NOMO-1 treated with dmso at 0.1 percent for 144 hours (cell line): Measurements from ENCODE around the gene MAP3K7.

Source experiments
- DNase-seq: peaks from one replicate; lab custom pipeline; 2025; ENCODE audit not compliant: unreplicated experiment; lab: John Stamatoyannopoulos, UW

The MAP3K7 gene

GRCh38 chr6:90533615-90534336, 53.1 kb downstream of the MAP3K7 start:
- DNase-seq: no peak

- no peak for DNase-seq
These were observed 56.0 kb downstream of the MAP3K7 start for GRCh38 chr6:90530882-90531281.

- DNase-seq: no peak
These were observed 61.5 kb downstream of the MAP3K7 start for GRCh38 chr6:90525421-90525820.

- no peak for DNase-seq
These were observed 63.0 kb downstream of the MAP3K7 start for GRCh38 chr6:90523779-90524310.

- no peak for DNase-seq
These were observed 64.9 kb downstream of the MAP3K7 start for GRCh38 chr6:90521955-90522354.

GRCh38 chr6:90516074-90516660, 70.7 kb downstream of the MAP3K7 start:
- DNase-seq: no peak

- no peak for DNase-seq
These were observed 72.4 kb downstream of the MAP3K7 start for GRCh38 chr6:90514496-90514895.

- no peak for DNase-seq
These were observed 78.1 kb downstream of the MAP3K7 start for GRCh38 chr6:90508753-90509152.

- DNase-seq: no peak
These were observed 83.9 kb downstream of the MAP3K7 start for GRCh38 chr6:90502866-90503407.

GRCh38 chr6:90502381-90502780, 84.5 kb downstream of the MAP3K7 start:
- no peak for DNase-seq

- no peak for DNase-seq
These were observed 86.4 kb downstream of the MAP3K7 start for GRCh38 chr6:90500458-90500857.

- DNase-seq: no peak
These were observed 89.5 kb downstream of the MAP3K7 start for GRCh38 chr6:90497411-90497810.

- DNase-seq: no peak
These were observed 90.4 kb downstream of the MAP3K7 start for GRCh38 chr6:90496258-90497016.

GRCh38 chr6:90495216-90495817, 91.6 kb downstream of the MAP3K7 start:
- DNase-seq: no peak

- no peak for DNase-seq
These were observed 92.6 kb downstream of the MAP3K7 start for GRCh38 chr6:90494067-90494780.

- DNase-seq: no peak
These were observed 93.5 kb downstream of the MAP3K7 start for GRCh38 chr6:90493332-90493731.

GRCh38 chr6:90492798-90493197, 94.1 kb downstream of the MAP3K7 start:
- DNase-seq: no peak

GRCh38 chr6:90492369-90492768, 94.5 kb downstream of the MAP3K7 start:
- DNase-seq: no peak

- DNase-seq: no peak
These were observed 96.7 kb downstream of the MAP3K7 start for GRCh38 chr6:90490030-90490716.

- DNase-seq: no peak
These were observed 98.1 kb downstream of the MAP3K7 start for GRCh38 chr6:90488816-90489215.
